Aorta (tissue), 5 donors: ENCODE data around the gene EDA. TPM values are rescaled to one million over a fixed set of nuclear protein-coding genes. Genes with fewer than 3 reads are reported as not detected.

Experiments
- ATAC-seq: fragments of 200-7000 bp; cut with Tn5 transposase; one replicate; pipeline ENCODE4 v1.9.1; 2022; ENCODE audit warnings: moderate library complexity; ENCODE audit not compliant: low FRiP score
- DNase-seq, 2 donors: peaks; one replicate each; pipeline ENCODE4 v3.0.0-alpha.2; 2020
- H3K27ac ChIP-seq, 2 donors: one replicate each; pipeline ENCODE4 v1.5.1; 2013; ENCODE audit warnings: low read length in 2 of 2, mild to moderate bottlenecking in 2 of 2, moderate library complexity in 2 of 2, control low read depth in 1 of 2, inconsistent platforms in 1 of 2, low read depth in 1 of 2
- H3K27me3 ChIP-seq, 2 donors: one replicate each; pipeline ENCODE4 v1.6.1; 2013; ENCODE audit warnings: control low read depth in 1 of 2, low read length in 1 of 2, mild to moderate bottlenecking in 1 of 2, moderate library complexity in 1 of 2; ENCODE audit not compliant: insufficient read depth in 2 of 2, control insufficient read depth in 1 of 2
- H3K36me3 ChIP-seq, 2 donors: one replicate each; pipeline ENCODE4 v1.6.1; 2013; ENCODE audit warnings: control low read depth in 1 of 2, low read length in 1 of 2, mild to moderate bottlenecking in 1 of 2; ENCODE audit not compliant: insufficient read depth in 2 of 2, control insufficient read depth in 1 of 2
- H3K4me1 ChIP-seq, 2 donors: one replicate each; pipeline ENCODE4 v1.6.1; 2013; ENCODE audit warnings: low read length in 2 of 2, control low read depth in 1 of 2, mild to moderate bottlenecking in 1 of 2, moderate library complexity in 1 of 2; ENCODE audit not compliant: insufficient read depth in 2 of 2, control insufficient read depth in 1 of 2
- H3K4me3 ChIP-seq, 2 donors: one replicate each; pipeline ENCODE4 v1.5.1; 2013; ENCODE audit warnings: low read length in 2 of 2, control low read depth in 1 of 2, mild to moderate bottlenecking in 1 of 2
- H3K9me3 ChIP-seq: one replicate; pipeline ENCODE4 v1.6.1; 2013; ENCODE audit warnings: mild to moderate bottlenecking, low read length; ENCODE audit not compliant: control insufficient read depth
- WGBS, 2 donors: extraction: QIAGEN DNeasy Blood & Tissue Kit; methylation state at CpG; one replicate each; pipeline ENCODE4 v1.1.7; 2013; 5-methylcytosine and 5-hydroxymethylcytosine counted together
- intact Hi-C, 2 donors: fragments of 100-400 bp; cut with DNase I; formaldehyde crosslinking; loops; one replicate each; pipeline versions ENCODE4 v1.14.2 to v1.15.0; 2022
- polyA plus RNA-seq, 2 donors: library from polyadenylated mRNA; stranded (reverse); fragments of 200-250 nt; gene quantifications; one replicate each; pipeline ENCODE4 v1.2.3, GENCODE V29; 2013
- total RNA-seq, 2 donors: library from RNA; stranded (reverse); fragmentation: NEBNext Ultra II Directional; extraction: Animal tissue kit (Norgen Biotek cat#: 25700); gene quantifications; one replicate each; pipeline ENCODE4 v1.2.1, GENCODE V29; 2021
- donor health status: healthy with polysubstance abuse.
- donor health status: Bipolar disorder and iron deficiency.
- donor health status: DM: no; HTN: no; CAD: no.
- donor health status: DM: no; HTN: no; CAD: no.
- donor health status: DM: yes; HTN: yes; CAD: no.

EDA gene
- total and polyA plus RNA-seq, 4 donors, result 1.7 to 9.0 (median 3.5) TPM

DNA sequence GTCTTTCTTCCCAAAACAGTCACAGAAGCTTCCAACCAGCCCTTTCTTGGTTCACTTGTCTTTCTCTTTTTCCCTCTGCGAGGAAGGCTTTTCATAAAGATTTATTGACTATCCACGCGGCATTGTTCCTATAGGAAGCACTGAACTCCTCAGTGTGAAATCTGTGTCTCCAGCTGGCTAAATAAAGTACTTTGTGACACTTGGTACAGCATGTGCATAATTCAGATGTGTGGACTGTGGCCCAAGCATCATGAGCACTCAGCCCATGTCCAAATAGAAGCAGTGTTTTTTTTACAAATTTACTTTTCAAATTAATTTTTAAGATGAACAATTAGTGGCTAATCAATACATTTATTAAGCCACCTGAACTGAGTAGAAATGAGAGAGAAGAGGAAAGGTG lies 146.4 kb downstream of the EDA start:
- ATAC-seq, result no peak
- Histone ChIP-seq H3K27ac (no peak overlapping the region), H3K36me3 (no peaks in the 10 kb centered on the region), H3K4me1 (no peaks in the 10 kb centered on the region), H3K4me3 (no peak overlapping the region), H3K9me3 (no peaks in the 10 kb centered on the region), H3K27me3 (no peaks in the 10 kb centered on the region)
- DNase-seq, result no peak
- WGBS, 2 donors, result 65 to 84% methylated on average over 3 of the region's 3 CpGs
- intact Hi-C loops, result no loop called here

- H3K27ac ChIP-seq, result no peak overlapping the region
- DNase-seq, result no peak
- intact Hi-C loops, result no loop called here
- H3K36me3 ChIP-seq, result no peaks in the 10 kb centered on the region
- no peak overlapping the region for H3K4me3 ChIP-seq
- no peaks in the 10 kb centered on the region for H3K4me1 ChIP-seq
- no peaks in the 10 kb centered on the region for H3K27me3 ChIP-seq
- 65 to 68% methylated on average over 4 of the region's 4 CpGs for WGBS, 2 donors
- no peaks in the 10 kb centered on the region for H3K9me3 ChIP-seq
- no peak for ATAC-seq
Observed at GRCh38 chrX:69793260-69793935, 177.5 kb downstream of the EDA start.

GRCh38 chrX:69795702-69796101 lies 179.8 kb downstream of the EDA start:
- no peak overlapping the region for H3K4me3 ChIP-seq
- WGBS, 2 donors, result 94 to 100% methylated on average over 1 to 3 of the region's 3 CpGs
- intact Hi-C loops, result no loop called here
- no peaks in the 10 kb centered on the region for H3K4me1 ChIP-seq
- no peaks in the 10 kb centered on the region for H3K36me3 ChIP-seq
- no peak for ATAC-seq
- no peaks in the 10 kb centered on the region for H3K9me3 ChIP-seq
- no peak for DNase-seq
- H3K27ac ChIP-seq, result no peak overlapping the region
- no peaks in the 10 kb centered on the region for H3K27me3 ChIP-seq

GRCh38 chrX:69807400-69807799 lies 191.5 kb downstream of the EDA start:
- WGBS, 2 donors, result 74 to 90% methylated on average over 1 of the region's 1 CpG

DNA sequence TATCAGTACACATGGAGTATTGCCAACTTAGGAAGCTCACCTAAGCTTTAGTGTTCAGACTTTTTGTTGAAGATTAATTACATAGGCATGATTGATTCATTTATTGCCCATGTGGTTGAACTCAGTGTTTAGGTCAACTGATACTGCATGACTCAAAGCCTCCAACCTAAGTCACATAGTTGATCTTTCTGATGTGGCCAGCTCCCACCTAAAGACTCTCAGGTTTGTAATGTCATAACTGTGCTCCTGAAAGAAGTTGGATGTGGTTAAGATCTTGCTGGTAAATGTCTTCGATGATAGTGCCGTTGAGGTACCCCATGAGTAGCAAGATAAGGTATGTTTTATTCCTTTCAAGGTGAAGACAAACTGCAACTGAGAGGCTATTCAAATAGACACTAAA lies 192.5 kb downstream of the EDA start:
- Histone ChIP-seq H3K4me1 (no peaks in the 10 kb centered on the region), H3K27me3 (no peaks in the 10 kb centered on the region), H3K9me3 (no peaks in the 10 kb centered on the region), H3K4me3 (no peak overlapping the region), H3K27ac (no peak overlapping the region), H3K36me3 (no peaks in the 10 kb centered on the region)
- no peak for DNase-seq
- WGBS, 2 donors, result 88 to 93% methylated on average over 2 of the region's 2 CpGs
- intact Hi-C loops, result no loop called here
- ATAC-seq, result no peak

More at GRCh38 chrX:69807400-69807799, 191.5 kb downstream of the EDA start:
- H3K27me3 ChIP-seq, result no peaks in the 10 kb centered on the region
- no peaks in the 10 kb centered on the region for H3K36me3 ChIP-seq
- no peak overlapping the region for H3K27ac ChIP-seq
- H3K9me3 ChIP-seq, result no peaks in the 10 kb centered on the region
- ATAC-seq (no peak), DNase-seq (no peak)
- H3K4me3 ChIP-seq, result no peak overlapping the region
- intact Hi-C loops, result no loop called here
- no peaks in the 10 kb centered on the region for H3K4me1 ChIP-seq

- Histone ChIP-seq H3K9me3 (no peaks in the 10 kb centered on the region), H3K27me3 (no peaks in the 10 kb centered on the region), H3K27ac (no peak overlapping the region), H3K4me3 (no peak overlapping the region), H3K4me1 (no peaks in the 10 kb centered on the region), H3K36me3 (no peaks in the 10 kb centered on the region)
- ATAC-seq (no peak), DNase-seq (no peak)
- 41 to 58% methylated on average over 1 of the region's 1 CpG for WGBS, 2 donors
- intact Hi-C loops, result no loop called here
Observed at GRCh38 chrX:69813677-69814076, 197.8 kb downstream of the EDA start.

DNA sequence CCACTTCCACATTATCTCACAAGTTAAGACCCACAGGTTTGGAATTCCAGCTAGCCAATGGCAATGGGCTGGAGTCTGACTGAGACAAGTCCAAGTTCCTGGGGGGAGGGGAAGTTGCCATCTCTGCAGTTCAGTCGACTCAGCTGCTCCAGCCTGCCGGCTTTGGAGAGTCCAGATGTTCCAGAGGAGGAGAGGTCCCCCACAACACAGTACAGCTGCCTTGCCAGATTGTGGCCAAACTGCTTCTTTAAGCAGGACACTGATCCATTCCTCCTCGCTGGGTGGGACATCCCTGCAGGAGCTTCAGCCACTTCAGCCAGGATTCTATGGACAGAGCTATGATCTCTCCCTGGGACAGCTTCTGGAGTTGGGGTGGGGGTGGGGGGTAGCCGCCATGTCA lies 199.2 kb downstream of the EDA start:
- Histone ChIP-seq H3K9me3 (no peaks in the 10 kb centered on the region), H3K4me3 (no peak overlapping the region), H3K27me3 (no peaks in the 10 kb centered on the region), H3K36me3 (no peaks in the 10 kb centered on the region), H3K27ac (no peak overlapping the region), H3K4me1 (no peaks in the 10 kb centered on the region)
- ATAC-seq (no peak), DNase-seq (no peak)
- intact Hi-C loops, result no loop called here
- WGBS, 2 donors, result 73 to 78% methylated on average over 4 of the region's 4 CpGs

- no peak for ATAC-seq
- H3K27ac ChIP-seq, result no peak overlapping the region
- intact Hi-C loops, result no loop called here
- H3K36me3 ChIP-seq, result no peaks in the 10 kb centered on the region
- no peaks in the 10 kb centered on the region for H3K9me3 ChIP-seq
- H3K27me3 ChIP-seq, result no peaks in the 10 kb centered on the region
- H3K4me3 ChIP-seq, result no peak overlapping the region
- H3K4me1 ChIP-seq, result no peaks in the 10 kb centered on the region
- 70 to 95% methylated on average over 4 of the region's 4 CpGs for WGBS, 2 donors
- DNase-seq, result no peak
Observed at GRCh38 chrX:69815519-69815918, 199.6 kb downstream of the EDA start.

- WGBS, 2 donors, result 77 to 86% methylated on average over 3 of the region's 3 CpGs
- Histone ChIP-seq H3K36me3 (no peaks in the 10 kb centered on the region), H3K27ac (no peak overlapping the region), H3K4me1 (no peaks in the 10 kb centered on the region), H3K4me3 (no peak overlapping the region), H3K9me3 (no peaks in the 10 kb centered on the region), H3K27me3 (no peaks in the 10 kb centered on the region)
- ATAC-seq, result no peak
- DNase-seq, result no peak
- intact Hi-C loops, result no loop called here
Observed at GRCh38 chrX:69844636-69845035, 228.7 kb downstream of the EDA start.
